Measurements from ENCODE around the gene ABCC2.

- TF ChIP-seq YY1 (IDR thresholded peaks at IDR 0.05; ENCODE audit: insufficient read depth, insufficient read length) (no peak), ZNF274 (IDR thresholded peaks at IDR 0.05; ENCODE audit: low read depth, low read length) (no peak), SUZ12 (IDR thresholded peaks at IDR 0.05; ENCODE audit: extremely low read depth, insufficient read depth, insufficient read length) (no peak)
Observed at GRCh38 chr10:99870123-99870730, 87.8 kb downstream of the ABCC2 start.

All from NT2/D1 (cell line).